Fibroblast of the aortic adventitia (primary cell): Measurements from ENCODE around the gene IGFL3. TPM values are rescaled to one million over a fixed set of nuclear protein-coding genes. Genes with fewer than 3 reads are reported as not detected.
"Not testable (repeated sequence)": the region's sequence is repeated elsewhere in the genome, so short reads cannot be mapped to it uniquely, and the experiment has no call there.

Source experiments
- DNase-seq: peaks from one replicate; pipeline ENCODE4 v3.0.0-alpha.2; 2010; ENCODE audit warnings: low read depth
- H3K4me3 ChIP-seq: 2 replicates; pipeline ENCODE4 v1.5.1; 2011; ENCODE audit warnings: low read depth, mild to moderate bottlenecking, control low read depth, low read length, moderate library complexity
- total RNA-seq: library from RNA; depleted of rRNA; stranded (reverse); fragments of >200 nt; gene quantifications from 2 replicates; pipeline ENCODE4 v1.2.3, GENCODE V29; 2012; ENCODE audit warnings: low replicate concordance
- TF ChIP-seq, protein P1 (sequence below): IDR thresholded peaks from 2 replicates; pipeline ENCODE4 v1.5.1; 2011; ENCODE audit warnings: mild to moderate bottlenecking, low read length, control low read depth, inconsistent platforms; ENCODE audit not compliant: insufficient read depth

IGFL3 gene
- total RNA-seq, 1 donor: not detected

DNA sequence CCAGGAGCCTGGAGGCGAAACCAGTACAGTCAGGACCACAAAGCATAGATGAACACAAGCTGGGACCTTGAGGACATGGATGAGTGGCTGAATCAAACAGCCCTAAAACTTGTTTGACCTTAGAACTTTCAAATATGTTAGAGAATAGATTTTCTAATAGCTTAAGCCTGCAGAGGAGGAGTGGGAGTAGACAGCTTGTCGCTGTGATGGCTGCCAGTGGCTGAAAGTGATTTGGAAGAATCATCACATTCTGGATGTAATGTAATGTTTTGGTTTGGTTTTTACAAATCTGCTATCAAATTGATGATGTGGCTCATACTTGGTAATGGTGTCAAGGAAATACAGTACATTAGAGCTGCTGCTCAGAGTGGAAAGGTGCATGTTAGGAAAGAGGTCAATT, 12.0 kb downstream of the IGFL3 start:
- TF ChIP-seq, protein P1, sequence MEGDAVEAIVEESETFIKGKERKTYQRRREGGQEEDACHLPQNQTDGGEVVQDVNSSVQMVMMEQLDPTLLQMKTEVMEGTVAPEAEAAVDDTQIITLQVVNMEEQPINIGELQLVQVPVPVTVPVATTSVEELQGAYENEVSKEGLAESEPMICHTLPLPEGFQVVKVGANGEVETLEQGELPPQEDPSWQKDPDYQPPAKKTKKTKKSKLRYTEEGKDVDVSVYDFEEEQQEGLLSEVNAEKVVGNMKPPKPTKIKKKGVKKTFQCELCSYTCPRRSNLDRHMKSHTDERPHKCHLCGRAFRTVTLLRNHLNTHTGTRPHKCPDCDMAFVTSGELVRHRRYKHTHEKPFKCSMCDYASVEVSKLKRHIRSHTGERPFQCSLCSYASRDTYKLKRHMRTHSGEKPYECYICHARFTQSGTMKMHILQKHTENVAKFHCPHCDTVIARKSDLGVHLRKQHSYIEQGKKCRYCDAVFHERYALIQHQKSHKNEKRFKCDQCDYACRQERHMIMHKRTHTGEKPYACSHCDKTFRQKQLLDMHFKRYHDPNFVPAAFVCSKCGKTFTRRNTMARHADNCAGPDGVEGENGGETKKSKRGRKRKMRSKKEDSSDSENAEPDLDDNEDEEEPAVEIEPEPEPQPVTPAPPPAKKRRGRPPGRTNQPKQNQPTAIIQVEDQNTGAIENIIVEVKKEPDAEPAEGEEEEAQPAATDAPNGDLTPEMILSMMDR: no peak
- no peak for DNase-seq
- no peak overlapping the region for H3K4me3 ChIP-seq

DNA sequence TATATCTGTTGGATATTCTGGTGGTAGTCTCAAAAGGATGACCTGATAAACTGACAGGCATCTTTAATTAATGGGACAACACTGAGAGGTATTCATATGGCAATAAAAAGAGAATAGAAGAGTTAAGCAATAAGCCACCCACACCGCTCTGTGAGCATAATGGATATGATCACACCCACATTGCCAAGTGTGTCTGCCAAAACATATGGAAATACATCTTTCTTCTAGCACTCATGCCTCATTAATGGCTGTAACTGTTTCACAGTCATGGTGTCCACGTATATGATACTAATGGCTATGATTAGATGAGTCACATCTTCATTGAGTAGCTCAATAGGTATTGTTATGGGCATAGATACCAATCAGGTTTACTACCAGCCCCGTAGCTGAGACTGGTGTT, 13.1 kb downstream of the IGFL3 start:
- TF ChIP-seq, protein P1: no peak
- H3K4me3 ChIP-seq: no peak overlapping the region
- no peak for DNase-seq

DNA sequence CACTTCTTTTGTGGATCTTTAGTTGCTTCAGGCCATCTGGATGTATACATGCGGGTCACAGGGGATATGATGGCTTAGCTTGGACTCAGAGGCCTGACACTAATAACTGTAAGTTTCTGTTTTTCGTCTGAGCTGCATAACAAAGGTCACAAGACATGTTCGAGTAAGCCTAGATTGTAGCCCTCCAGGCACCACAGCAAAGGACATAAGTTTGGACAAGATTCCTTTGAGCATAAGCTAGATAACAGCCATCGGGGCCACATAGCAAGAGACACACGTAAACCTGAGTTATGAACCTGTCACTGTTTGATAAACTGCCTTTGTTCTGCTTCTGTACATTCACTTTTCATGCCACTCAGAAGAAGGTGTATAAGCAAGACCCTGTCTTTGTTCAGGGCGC, 14.6 kb downstream of the IGFL3 start:
- TF ChIP-seq, protein P1: no peak
- DNase-seq: no peak
- H3K4me3 ChIP-seq: no peak overlapping the region

DNA sequence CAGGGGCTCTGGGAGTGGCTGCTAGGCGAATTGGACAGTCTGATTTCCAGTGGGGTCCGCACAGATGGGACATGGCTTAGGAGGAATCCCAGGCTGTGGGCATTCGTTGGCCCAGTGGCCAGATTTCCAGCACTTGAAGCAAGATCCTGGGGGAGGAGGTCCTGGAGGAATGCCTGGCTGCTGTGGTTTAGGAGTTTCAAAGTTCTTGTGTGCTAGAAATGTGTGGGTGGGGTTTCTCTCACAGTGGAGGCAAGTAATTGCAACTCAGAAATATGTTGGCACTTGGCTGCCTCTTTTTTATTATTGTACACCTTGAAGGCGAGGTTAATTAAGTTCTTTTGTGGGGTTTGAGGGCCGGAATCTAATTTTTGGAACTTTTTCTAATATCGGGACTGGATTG, 17.1 kb downstream of the IGFL3 start:
- TF ChIP-seq, protein P1: no peak
- peak; percentile 59 for DNase-seq
- H3K4me3 ChIP-seq: no peak overlapping the region

DNA sequence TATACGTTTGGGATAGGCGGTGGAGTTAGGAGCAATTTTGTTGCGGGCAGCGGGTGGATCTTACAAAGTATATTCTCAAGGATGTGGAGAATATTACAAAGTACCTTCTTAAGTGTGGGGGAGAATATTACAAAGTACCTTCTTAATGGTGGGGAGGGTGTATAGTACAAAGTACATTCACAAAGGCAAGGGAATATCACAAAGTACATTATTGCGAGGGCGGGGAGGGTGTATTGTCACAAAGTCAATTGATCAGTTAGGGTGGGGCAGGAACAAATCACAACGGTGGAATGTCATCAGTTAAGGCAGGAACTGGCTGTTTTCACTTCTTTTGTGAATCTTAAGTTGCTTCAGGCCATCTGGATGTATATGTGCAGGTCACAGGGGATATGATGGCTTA, 22.2 kb downstream of the IGFL3 start:
- not testable (repeated sequence) for DNase-seq, H3K4me3 ChIP-seq

DNA sequence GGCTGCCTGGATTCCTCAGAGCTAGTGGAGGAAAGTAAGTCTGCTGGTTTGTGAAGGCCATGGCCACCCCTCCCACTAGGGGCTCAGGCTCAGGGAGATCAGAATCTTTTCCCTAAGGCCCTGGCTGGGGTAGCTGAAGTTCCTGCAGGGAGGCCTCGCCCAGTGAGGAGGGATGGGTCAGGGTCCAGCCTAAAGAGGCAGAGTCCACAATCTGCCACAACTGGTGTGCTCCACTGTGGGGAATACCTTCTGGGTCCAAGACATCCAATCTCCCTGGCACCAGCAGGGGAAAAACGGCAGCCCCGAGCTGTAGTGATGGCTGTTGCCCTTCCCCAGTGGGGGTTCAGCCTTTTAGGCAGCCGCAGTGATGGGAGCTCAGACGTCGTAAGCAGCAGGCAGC, 23.2 kb downstream of the IGFL3 start:
- TF ChIP-seq, protein P1: no peak
- no peak for DNase-seq
- no peak overlapping the region for H3K4me3 ChIP-seq

DNA sequence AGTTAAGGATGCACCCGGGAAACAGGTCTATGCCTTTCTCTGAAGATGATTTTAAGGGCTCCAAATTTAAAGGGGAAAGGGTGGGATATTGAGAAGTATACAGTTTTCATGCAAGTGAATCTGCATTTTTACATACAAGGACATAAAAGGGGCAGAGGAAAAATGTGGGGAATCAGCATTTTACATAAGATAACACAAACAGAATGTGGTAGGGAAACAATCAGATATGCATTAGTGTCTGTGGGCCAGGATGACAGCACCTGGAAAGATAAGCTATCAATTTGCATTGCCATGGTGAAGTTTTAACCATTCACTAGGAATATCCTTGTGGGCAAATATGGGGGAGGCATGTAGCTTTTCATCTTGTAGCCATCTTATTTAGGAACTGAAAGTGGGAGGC, 24.1 kb downstream of the IGFL3 start:
- TF ChIP-seq, protein P1: no peak
- no peak for DNase-seq

More for the DNA sequence above, 24.1 kb downstream of the IGFL3 start:
- H3K4me3 ChIP-seq: no peak overlapping the region
